Ammon's horn (tissue), 1 donor: Measurements from ENCODE around the gene ZNF343.

Source experiments
- DNase-seq: peaks from one replicate; pipeline ENCODE4 v3.0.0-alpha.2; 2016; ENCODE audit warnings: low spot score

Gene ZNF343

GRCh38 chr20:2470423-2471193 lies 38.1 kb downstream of the ZNF343 start, which contains the start of gene SNRPB:
Gene SNRPB (minus strand): TSS chr20:2470789. CDS start chr20:2470690, 99 bp downstream.
- peak; percentile 99 for DNase-seq

- DNase-seq: peak; percentile 60
Observed at GRCh38 chr20:2469991-2470422, 38.7 kb downstream of the ZNF343 start.

- DNase-seq: no peak
Observed at GRCh38 chr20:2468581-2469407, 39.9 kb downstream of the ZNF343 start.

- DNase-seq: no peak
Observed at GRCh38 chr20:2467412-2467811, 41.3 kb downstream of the ZNF343 start.

- no peak for DNase-seq
Observed at GRCh38 chr20:2465100-2465499, 43.6 kb downstream of the ZNF343 start.

GRCh38 chr20:2463616-2464365 lies 44.9 kb downstream of the ZNF343 start:
- no peak for DNase-seq

GRCh38 chr20:2462484-2462883 lies 46.2 kb downstream of the ZNF343 start:
- no peak for DNase-seq

GRCh38 chr20:2460752-2461424 lies 47.8 kb downstream of the ZNF343 start:
- DNase-seq: no peak

GRCh38 chr20:2459981-2460751 lies 48.5 kb downstream of the ZNF343 start:
- DNase-seq: no peak

- DNase-seq: no peak
Observed at GRCh38 chr20:2458919-2459499, 49.7 kb downstream of the ZNF343 start.

GRCh38 chr20:2455771-2456497 lies 52.8 kb downstream of the ZNF343 start:
- DNase-seq: no peak

GRCh38 chr20:2453792-2454191 lies 54.9 kb downstream of the ZNF343 start:
- no peak for DNase-seq

- peak; percentile 88 for DNase-seq
Observed at GRCh38 chr20:2451939-2452732, 56.6 kb downstream of the ZNF343 start.

GRCh38 chr20:2451422-2451821 lies 57.3 kb downstream of the ZNF343 start:
- no peak for DNase-seq

- no peak for DNase-seq
Observed at GRCh38 chr20:2449386-2449785, 59.3 kb downstream of the ZNF343 start.

GRCh38 chr20:2446845-2447244 lies 61.9 kb downstream of the ZNF343 start:
- no peak for DNase-seq
